22Rv1 (cell line): ENCODE data around the gene GPR37.

Source experiments
- H3K27ac ChIP-seq: fragments of 450-650 bp; 2 replicates; pipeline ENCODE4 v1.5.1; 2017
- ZFX ChIP-seq: fragments of 450-650 bp; IDR thresholded peaks from 2 replicates; pipeline ENCODE4 v1.6.1; 2017; ENCODE audit warnings: antibody characterized with exemption, borderline replicate concordance
- TF ChIP-seq, protein P1 (sequence below): fragments of 450-650 bp; IDR thresholded peaks from 2 replicates; pipeline ENCODE4 v1.5.1; 2017; ENCODE audit warnings: mild to moderate bottlenecking

The GPR37 gene, protein sequence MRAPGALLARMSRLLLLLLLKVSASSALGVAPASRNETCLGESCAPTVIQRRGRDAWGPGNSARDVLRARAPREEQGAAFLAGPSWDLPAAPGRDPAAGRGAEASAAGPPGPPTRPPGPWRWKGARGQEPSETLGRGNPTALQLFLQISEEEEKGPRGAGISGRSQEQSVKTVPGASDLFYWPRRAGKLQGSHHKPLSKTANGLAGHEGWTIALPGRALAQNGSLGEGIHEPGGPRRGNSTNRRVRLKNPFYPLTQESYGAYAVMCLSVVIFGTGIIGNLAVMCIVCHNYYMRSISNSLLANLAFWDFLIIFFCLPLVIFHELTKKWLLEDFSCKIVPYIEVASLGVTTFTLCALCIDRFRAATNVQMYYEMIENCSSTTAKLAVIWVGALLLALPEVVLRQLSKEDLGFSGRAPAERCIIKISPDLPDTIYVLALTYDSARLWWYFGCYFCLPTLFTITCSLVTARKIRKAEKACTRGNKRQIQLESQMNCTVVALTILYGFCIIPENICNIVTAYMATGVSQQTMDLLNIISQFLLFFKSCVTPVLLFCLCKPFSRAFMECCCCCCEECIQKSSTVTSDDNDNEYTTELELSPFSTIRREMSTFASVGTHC

DNA sequence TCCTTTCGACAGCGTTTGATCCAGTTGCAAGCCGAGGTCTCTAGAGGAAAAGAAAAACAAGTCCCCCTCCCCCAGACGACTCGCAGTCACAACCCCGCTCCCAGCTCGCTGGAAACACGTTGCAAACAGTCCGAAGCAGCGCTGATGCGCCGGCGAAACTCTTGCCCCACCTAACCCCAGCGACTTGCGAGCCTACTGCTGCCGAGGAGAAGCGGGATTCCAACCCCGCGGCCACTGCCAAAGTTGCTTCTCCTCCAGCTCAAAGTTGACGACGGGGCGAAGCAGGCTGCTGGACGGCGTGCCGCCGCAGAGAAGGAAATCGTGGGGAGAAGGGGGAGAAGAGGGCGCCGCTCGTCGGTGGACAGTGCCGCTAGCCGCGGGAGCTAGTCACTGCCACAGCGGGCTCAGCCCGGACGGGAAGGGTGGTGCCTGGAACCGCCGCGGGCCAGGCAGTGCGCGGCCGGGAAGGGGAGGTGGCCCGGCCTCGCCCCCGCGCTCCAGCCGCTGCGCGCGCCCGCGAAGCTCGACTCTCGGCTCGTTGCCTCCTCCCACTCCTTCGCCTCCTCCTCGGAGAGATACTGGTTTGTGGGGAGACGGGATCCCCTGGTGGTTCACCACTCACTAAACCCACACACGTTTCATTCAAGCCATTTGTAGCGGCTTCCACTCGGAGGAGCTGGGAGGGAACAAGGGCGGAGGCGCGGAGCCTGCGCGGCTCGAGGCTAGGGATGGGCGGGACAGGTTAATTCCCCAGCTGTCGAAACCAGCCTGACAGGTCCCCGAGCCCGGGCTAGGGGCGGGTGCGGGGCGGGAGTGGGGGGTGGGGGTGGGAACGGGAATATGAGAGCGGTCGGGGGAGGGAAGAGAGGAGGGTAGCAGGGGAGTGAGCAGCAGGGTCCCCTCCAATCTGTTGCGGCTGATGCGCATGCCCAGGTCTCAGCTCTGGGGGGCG is at the start of gene GPR37:
TSS of gene GPR37 (minus strand) at position 392 of the 952 bp plus-strand sequence. CDS start 816 bp downstream, outside the sequence.
- H3K27ac ChIP-seq, result peak within 1 kb of the TSS; percentile 88
- TF ChIP-seq, protein P1, sequence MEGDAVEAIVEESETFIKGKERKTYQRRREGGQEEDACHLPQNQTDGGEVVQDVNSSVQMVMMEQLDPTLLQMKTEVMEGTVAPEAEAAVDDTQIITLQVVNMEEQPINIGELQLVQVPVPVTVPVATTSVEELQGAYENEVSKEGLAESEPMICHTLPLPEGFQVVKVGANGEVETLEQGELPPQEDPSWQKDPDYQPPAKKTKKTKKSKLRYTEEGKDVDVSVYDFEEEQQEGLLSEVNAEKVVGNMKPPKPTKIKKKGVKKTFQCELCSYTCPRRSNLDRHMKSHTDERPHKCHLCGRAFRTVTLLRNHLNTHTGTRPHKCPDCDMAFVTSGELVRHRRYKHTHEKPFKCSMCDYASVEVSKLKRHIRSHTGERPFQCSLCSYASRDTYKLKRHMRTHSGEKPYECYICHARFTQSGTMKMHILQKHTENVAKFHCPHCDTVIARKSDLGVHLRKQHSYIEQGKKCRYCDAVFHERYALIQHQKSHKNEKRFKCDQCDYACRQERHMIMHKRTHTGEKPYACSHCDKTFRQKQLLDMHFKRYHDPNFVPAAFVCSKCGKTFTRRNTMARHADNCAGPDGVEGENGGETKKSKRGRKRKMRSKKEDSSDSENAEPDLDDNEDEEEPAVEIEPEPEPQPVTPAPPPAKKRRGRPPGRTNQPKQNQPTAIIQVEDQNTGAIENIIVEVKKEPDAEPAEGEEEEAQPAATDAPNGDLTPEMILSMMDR, result peak; percentile 67
- no peak for TF ChIP-seq ZFX

DNA sequence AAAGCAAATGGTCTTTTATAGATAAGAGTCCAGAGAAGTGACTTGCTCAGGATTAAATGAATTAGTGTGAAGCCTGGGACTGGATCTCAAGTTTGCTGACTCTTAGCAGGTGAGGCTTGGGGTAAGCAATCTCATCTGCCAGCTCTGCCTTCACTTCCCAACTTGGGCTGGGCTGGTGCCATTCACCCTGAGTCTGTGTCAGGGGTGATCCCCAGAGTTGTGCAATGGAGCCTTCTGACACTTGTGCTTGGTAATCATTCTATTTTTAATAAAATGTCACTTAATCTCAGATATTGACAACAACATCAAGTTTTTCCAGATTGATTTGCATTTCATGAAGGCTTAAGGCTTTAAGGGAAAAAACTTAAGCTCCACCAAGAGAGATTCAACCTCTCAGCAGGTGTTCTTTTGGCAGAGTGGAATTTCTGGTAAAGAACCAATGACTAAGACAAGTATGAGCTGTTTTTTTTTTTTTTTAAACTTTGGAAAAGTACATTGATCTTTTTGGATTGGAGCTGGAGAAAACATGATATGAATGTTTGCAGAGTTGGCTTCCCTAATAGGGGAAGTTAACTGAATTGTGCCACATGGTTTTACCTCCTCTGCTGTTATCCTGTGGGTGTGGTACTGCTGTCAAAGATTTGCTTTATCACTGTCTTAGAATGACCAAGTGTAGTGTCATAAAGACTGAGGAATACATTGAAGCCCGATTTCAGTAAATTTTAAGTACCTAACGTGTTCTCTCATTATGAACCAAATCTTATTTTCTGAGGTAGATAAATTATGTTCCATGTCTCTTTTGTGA is 48.6 kb upstream of the GPR37 start:
- H3K27ac ChIP-seq, result no peak overlapping the region
- no peak for TF ChIP-seq ZFX
- TF ChIP-seq, protein P1, result no peak

DNA sequence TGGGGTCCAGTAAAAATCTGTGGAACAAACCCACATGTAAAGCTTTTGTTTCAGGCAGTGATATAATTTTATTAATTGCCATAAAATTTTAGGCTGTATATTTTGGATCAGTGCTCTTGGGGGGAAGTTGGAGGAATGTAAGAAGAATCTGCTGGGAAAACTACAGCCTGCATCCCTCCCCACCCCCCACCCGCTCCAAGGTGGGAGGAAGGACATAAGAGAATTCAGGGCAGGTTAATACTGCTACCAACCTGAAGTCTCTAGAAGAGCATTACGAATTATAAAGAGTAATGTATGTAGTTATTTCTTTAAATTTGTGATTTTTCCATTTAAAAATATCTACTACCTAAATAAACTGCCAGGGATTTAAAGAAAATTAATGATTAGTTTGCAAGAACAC is 47.2 kb upstream of the GPR37 start:
- no peak for TF ChIP-seq ZFX
- TF ChIP-seq, protein P1, result no peak
- H3K27ac ChIP-seq, result no peak overlapping the region

DNA sequence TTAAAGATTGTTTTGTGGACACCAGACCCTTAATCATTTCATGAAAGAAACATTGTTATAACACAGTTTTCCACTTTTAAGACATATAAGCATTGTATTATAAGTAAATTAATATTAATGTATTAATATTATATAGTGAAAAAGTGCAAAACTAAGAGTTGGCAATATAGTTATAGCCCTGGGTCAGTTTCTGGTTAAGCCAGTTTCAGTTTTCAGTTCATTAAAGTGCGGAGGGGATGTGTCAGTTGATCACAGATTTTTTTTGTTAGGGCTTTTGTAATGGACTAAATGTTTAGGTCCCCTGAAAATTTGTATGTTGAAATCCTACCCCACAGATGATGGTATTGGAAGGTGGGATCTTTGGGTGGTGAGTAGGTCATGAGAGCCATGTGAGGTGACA is 45.7 kb upstream of the GPR37 start:
- H3K27ac ChIP-seq, result no peak overlapping the region
- no peak for TF ChIP-seq ZFX
- TF ChIP-seq, protein P1, result no peak

DNA sequence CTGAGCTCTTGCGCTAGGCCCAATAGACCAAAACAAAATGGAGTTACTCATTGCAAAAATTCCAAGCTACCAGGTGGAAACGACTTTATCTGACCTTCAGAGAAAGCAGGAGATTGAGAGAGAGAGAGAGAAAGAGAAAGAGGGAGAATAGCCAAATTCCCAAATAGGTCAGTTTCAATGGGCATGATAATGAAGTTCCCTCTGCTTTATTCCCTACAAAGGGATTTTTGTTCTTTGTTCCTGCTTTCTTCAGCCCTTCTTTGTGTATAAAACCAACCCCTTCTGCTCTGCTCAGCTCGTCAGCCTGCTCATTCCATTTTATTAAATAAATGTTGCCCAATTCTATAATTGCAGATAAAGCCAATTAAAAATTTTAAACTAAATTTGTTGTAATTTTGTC is 45.0 kb upstream of the GPR37 start:
- TF ChIP-seq ZFX, result no peak
- TF ChIP-seq, protein P1, result no peak
- H3K27ac ChIP-seq, result no peak overlapping the region

DNA sequence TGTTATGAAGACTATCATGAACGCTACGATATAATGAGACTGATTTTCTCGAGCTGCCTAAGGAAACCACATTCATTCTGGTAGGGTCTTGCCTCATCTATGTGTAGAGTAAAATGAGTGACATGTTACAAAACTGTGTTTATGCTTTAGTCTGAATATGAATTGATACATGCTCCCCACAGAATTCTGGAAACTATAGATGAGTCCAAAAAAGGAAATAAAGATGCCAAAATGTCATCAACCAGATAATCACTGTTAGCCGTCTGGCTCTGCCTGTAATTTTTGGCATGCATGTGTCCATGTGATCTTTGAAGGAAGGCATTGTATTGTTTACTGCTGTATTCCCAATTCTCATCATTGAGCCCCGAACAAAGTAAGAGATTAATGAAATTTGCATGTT is 42.6 kb upstream of the GPR37 start:
- no peak overlapping the region for H3K27ac ChIP-seq
- TF ChIP-seq, protein P1, result no peak
- no peak for TF ChIP-seq ZFX
